Pulmonary artery endothelial cell (primary cell): ENCODE results near the gene NCCRP1. TPM values are rescaled to one million over a fixed set of nuclear protein-coding genes. Genes with fewer than 3 reads are reported as not detected.

ENCODE experiments used
- DNase-seq: peaks from one replicate; pipeline ENCODE4 v3.0.0-alpha.2; 2011; ENCODE audit warnings: low read depth, low spot score
- total RNA-seq: library from RNA; depleted of rRNA; stranded (reverse); fragments of >200 nt; gene quantifications from 2 replicates; pipeline ENCODE4 v1.2.3, GENCODE V29; 2014

NCCRP1 gene, protein sequence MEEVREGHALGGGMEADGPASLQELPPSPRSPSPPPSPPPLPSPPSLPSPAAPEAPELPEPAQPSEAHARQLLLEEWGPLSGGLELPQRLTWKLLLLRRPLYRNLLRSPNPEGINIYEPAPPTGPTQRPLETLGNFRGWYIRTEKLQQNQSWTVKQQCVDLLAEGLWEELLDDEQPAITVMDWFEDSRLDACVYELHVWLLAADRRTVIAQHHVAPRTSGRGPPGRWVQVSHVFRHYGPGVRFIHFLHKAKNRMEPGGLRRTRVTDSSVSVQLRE
- total RNA-seq: not detected in 2 replicates

DNA sequence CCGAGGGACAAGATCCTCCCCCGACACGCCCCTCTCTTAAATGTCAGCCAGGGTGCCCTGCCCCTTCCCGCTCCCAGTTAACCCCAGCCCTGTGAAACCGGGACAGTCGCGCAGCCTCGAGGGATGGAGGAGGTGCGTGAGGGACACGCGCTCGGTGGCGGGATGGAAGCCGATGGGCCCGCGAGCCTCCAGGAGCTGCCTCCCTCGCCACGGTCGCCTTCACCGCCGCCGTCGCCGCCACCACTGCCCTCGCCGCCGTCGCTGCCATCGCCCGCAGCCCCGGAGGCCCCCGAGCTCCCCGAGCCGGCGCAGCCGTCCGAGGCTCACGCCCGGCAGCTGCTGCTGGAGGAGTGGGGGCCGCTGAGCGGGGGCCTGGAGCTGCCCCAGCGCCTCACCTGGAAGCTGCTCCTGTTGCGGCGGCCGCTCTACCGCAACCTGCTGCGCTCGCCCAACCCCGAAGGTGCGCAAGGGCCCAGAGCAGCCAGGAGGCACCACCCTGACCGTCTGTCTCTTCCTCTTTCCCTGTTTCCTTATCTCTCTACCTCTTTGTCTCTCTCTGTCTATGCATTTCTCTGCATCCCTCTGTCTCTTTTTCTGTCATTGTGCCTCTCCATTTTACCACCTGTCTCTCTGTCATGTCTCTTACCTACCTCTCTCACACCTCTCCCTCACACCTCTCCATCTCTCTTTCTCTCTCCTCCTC lies at the start of gene NCCRP1:
TSS of gene NCCRP1 (plus strand) at position 105 of the 703 bp plus-strand sequence. CDS start at position 124, 19 bp downstream.
- no peak for DNase-seq

- DNase-seq: no peak
Observed at GRCh38 chr19:39147480-39147879, 49.3 kb upstream of the NCCRP1 start.

DNA sequence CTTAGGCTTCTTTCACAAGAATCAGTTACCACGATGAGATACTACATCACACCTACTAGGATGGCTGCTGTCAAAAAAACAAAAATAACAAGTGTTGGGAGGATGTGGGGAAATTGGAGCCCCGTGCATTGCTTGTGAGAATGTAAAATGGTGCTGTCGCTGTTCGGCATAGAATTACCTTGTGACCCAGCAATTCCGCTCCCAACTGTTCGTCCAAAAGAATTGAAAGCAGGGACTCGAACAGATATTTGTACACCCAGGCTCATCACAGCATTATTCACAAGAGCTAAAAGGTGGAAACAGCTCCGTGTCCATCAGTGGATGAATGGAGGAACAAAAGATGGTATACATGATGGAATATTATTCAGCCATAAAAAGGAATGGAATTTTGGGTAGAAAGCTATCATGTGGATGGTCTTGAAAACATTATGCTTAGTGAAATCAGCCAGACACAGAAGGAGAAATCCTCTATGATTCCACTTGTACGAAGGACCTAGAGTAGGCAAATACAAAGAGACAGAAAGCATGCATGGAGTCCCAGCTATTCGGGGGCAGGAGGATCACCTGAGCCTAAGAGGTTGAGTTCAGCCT lies 47.7 kb upstream of the NCCRP1 start:
- DNase-seq: no peak

DNA sequence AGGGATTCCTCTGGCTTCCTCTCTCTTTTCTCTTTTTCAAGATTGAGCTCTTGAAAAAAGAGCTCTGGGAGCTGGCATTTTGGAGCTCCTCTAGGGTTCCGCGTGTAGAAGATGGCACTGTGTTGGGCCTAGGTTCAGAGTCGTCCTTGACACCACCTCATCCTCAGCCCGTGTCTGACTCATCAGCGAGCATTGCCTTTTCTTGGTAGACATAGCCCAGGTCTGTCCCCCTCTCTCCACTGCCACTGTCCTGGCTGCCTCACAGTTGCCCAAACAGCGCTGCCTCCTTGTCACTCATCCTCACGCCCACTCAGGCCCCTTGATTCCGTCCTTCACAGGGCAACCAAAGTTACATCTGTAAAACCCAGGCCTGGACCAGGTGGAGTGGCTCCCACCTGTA lies 46.5 kb upstream of the NCCRP1 start:
- DNase-seq: no peak

- DNase-seq: no peak
Observed at GRCh38 chr19:39150807-39151600, 45.8 kb upstream of the NCCRP1 start.

DNA sequence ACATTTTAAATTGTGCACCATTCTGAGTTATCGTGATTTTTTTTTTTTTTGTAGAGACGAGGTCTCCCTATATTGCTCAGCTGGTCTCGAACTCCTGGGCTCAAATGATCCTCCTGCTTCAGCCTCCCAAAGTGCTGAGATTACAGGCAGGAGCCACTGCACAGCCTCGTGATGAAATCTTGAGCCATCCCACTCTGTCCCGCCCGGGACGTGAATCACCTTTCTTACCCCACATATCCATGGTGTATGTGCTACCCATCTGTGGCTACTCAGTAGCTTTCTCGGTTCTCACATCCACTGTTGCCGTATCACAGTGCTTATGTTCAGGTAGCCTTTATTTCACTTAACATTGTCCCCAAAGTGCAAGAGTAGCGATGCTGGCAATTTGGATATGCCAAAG lies 44.7 kb upstream of the NCCRP1 start:
- no peak for DNase-seq

DNA sequence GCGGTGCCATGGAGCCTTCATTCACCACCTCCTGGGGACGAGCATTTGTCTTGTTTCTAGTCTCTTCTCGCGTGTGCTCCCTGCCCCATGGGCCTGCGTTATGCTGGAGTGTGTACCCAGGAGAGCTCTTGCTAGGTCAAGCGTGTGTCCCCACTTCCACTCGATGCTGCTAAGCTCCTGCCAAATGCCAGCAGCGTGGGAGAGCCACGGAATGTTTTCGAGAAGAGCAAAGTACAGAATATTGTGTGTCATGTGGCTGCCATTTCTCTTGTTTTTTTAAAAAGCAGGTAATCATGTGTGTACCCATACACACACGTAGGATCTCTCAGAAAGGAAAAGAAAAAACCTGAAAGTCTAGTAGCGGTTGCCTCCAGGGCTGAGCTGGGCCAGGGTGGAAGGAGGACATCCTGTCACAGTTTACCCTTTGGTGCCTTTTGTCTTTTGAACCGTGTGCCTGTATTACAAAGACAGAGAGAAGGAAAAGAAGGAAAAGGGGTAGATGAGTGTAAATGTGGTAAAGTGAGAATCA lies 42.6 kb upstream of the NCCRP1 start:
- no peak for DNase-seq

GRCh38 chr19:39154629-39155100 lies 42.1 kb upstream of the NCCRP1 start:
- DNase-seq: no peak

GRCh38 chr19:39155114-39155700 lies 41.6 kb upstream of the NCCRP1 start:
- no peak for DNase-seq

DNA sequence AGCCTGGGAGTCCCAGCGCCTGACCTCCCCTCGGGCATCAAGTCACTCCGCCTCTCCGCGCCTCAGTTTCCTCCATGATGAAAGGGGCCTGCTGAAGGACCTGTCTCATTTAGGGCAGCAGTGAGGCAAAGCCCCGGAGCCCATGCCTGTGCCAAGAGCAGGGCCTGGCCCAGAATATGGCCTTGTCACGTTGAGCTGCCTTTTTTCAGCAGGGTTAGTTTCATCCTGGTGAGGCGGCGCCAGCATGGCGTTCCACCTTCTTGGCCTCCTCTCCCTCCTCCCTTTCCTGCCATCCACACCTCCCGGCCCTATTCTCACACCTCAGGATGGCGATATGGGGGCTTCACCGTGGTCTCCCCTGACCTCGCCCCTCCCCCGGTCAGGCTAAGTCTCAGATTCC lies 41.0 kb upstream of the NCCRP1 start:
- DNase-seq: no peak

GRCh38 chr19:39156326-39157230 lies 40.2 kb upstream of the NCCRP1 start:
- no peak for DNase-seq

- DNase-seq: no peak
Observed at GRCh38 chr19:39157275-39157996, 39.3 kb upstream of the NCCRP1 start.

DNA sequence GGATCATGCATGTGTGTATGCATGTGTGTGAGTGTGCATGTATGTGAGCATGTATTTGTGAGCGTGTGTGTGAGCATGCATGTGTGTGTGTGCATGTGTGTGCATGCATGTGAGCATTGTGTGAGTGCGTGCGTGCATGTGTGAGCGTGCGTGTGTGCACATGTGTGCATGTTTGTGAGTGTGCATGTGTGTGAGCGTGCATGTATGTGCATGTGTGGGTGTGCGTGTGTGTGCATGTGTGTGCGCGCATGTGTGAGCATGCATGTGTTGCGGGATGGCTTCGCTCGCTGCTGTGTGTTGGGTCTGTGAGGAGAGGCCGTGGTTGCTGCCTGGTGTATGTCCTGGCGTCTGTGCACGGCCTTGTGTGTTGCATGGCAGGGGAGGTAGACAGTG lies 38.8 kb upstream of the NCCRP1 start:
- DNase-seq: no peak

- no peak for DNase-seq
Observed at GRCh38 chr19:39158646-39159260, 38.0 kb upstream of the NCCRP1 start.

DNA sequence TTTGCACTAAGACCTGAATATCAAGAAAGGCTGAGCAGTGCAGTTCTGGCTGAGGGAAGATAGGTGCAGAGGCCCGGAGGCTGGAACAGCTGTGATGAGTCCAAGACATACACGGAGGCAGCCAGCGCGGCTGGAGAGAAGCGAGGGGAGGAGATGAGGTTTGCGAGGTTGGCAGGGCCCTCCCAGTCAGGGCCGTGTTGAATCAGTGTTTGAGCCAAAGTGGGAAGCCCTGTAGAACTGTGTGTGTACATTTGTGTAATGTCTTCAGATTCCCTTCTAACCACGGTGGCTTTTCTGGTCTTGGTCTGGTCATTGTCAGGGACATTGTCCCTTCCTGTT lies 36.3 kb upstream of the NCCRP1 start:
- DNase-seq: no peak

- DNase-seq: no peak
Observed at GRCh38 chr19:39160889-39161672, 35.7 kb upstream of the NCCRP1 start.

DNA sequence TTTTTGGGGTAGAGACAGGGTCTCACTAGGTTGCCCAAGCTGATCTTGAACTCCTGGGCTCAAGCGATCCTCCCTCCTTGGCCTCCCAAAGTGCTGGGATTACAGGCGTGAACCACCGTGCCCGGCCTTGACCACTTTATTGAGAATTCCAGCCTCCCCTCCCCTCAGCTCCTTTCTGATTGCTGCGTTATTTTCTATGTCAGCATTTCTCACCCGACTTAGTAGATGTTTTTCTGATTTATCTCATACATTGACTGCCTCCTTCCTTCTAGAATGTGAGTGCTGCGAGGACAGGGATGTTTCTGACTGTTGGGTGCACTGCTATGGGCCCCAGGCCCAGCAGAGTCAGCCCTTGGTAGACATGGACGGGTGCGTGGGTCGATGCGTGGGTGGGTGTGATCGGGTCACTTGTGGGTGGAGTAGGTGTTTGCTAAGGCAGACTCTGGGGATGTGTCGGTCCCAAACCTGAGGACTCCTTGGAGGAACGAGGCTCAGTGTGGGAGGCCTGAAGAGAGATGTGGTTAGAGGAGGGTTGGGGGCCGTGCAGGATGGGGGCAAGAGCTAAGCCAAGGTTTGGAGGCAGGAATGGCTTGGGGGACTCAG lies 34.2 kb upstream of the NCCRP1 start:
- DNase-seq: no peak

DNA sequence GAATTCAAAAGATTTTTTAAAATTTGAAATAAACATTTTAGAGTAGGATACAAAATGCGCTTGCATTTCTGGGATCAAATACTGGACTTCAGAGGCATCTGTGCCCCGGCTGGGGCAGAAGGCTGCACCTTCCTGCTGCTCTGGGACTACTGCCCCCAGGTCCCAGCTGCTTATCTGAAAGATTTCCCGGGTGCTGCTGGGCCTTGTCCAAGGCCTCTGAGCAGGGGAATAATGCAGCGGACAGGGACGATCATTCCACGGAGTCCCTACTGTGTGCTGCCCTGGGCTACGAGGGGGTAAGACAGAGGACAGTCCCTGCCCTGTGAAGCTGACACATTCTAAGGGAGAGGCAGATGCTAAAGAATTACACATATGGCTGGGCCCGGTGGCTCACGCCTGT lies 33.1 kb upstream of the NCCRP1 start:
- no peak for DNase-seq
